GM12878 (cell line): Measurements from ENCODE around the gene ETV1. TPM values are rescaled to one million over a fixed set of nuclear protein-coding genes. Genes with fewer than 3 reads are reported as not detected.

ENCODE experiments used
- ATAC-seq: fragments of 200-7000 bp; cut with Tn5 transposase; 3 replicates; pipeline ENCODE4 v1.9.1; 2020; ENCODE audit warnings: mild to moderate bottlenecking, moderate library complexity
- BruUV-seq: library from RNA; stranded (reverse); fragments of 400-500 nt; replicated peaks from 2 replicates; lab custom pipeline; 2021; lab: Mats Ljungman, UMichigan
- CTCF ChIA-PET: fragments of 300-600 bp; sonication (Branson Sonifier 250); formaldehyde crosslinking; extraction: SDS; loops from one replicate; lab custom pipeline; 2021; ENCODE audit warnings: inconsistent platforms; lab: Yijun Ruan, JAX
- POLR2A ChIA-PET: fragments of 350-600 bp; formaldehyde crosslinking; extraction: SDS; loops from one replicate; lab custom pipeline; 2021; ENCODE audit warnings: inconsistent platforms; lab: Charles Lee
- RAD21 ChIA-PET: fragments of 300-600 bp; sonication (Branson Sonifier 250); formaldehyde crosslinking; loops from one replicate; lab custom pipeline; 2023; ENCODE audit warnings: antibody characterized with exemption; ENCODE audit not compliant: unreplicated experiment; lab: Charles Lee
- SMC1A ChIA-PET: fragments of 300-600 bp; sonication (Branson Sonifier 250); formaldehyde crosslinking; loops from one replicate; lab custom pipeline; 2023; ENCODE audit not compliant: unreplicated experiment, uncharacterized antibody; lab: Charles Lee
- DNase-seq: peaks from one replicate; pipeline ENCODE4 v3.0.0-alpha.2; 2011; ENCODE audit warnings: low read depth, low spot score
- FAIRE-seq: peaks from 3 replicates; lab custom pipeline; 2011; peaks lifted over from hg19 to GRCh38; lab: Jason Lieb, UNC
- H2AFZ ChIP-seq: 2 replicates; pipeline ENCODE4 v1.6.0; 2011; ENCODE audit warnings: low read depth, low read length, control low read depth; ENCODE audit not compliant: control insufficient read depth
- H3K27ac ChIP-seq: 2 replicates; pipeline ENCODE4 v1.5.1; 2011; ENCODE audit warnings: control low read depth; ENCODE audit not compliant: control insufficient read depth, insufficient read depth
- H3K27me3 ChIP-seq, 2 experiments: replicated peaks in 1 of 2; 2 replicates each; pipeline versions ENCODE4 v1.6.0 to v1.6.1; 2011; ENCODE audit warnings: low read length in 1 of 2; ENCODE audit not compliant: control insufficient read depth in 2 of 2, insufficient read depth in 2 of 2
- H3K36me3 ChIP-seq, 2 experiments: 2 replicates each; pipeline ENCODE4 v1.5.1; 2011; ENCODE audit warnings: low read length in 1 of 2; ENCODE audit not compliant: control insufficient read depth in 2 of 2, insufficient read depth in 2 of 2
- H3K4me1 ChIP-seq: 2 replicates; pipeline ENCODE4 v1.6.1; 2011; ENCODE audit warnings: mild to moderate bottlenecking, low read length, moderate library complexity, mixed read lengths; ENCODE audit not compliant: control insufficient read depth, insufficient read depth
- H3K4me2 ChIP-seq: 2 replicates; pipeline ENCODE4 v1.6.0; 2011; ENCODE audit warnings: control low read depth; ENCODE audit not compliant: control insufficient read depth, insufficient read depth
- H3K4me3 ChIP-seq: fragments of 200-600 bp; sonication (generic); 2 replicates; pipeline ENCODE4 v1.5.1; 2016
- H3K79me2 ChIP-seq: 2 replicates; pipeline ENCODE4 v1.6.0; 2011; ENCODE audit warnings: low read length; ENCODE audit not compliant: control insufficient read depth, insufficient read depth
- H3K9ac ChIP-seq: 2 replicates; pipeline ENCODE4 v1.8.0; 2011; ENCODE audit warnings: low read length, control low read depth, mixed read lengths; ENCODE audit not compliant: control insufficient read depth, insufficient read depth
- H3K9me3 ChIP-seq: replicated peaks from 3 replicates; pipeline ENCODE4 v1.5.1; 2011; ENCODE audit warnings: mild to moderate bottlenecking, low read length; ENCODE audit not compliant: control insufficient read depth, insufficient read depth
- H4K20me1 ChIP-seq: 2 replicates; pipeline ENCODE4 v1.6.0; 2011; ENCODE audit not compliant: control insufficient read depth, insufficient read depth
- BMI1 ChIP-seq: fragments of 450-650 bp; IDR thresholded peaks from 2 replicates; pipeline ENCODE4 v1.6.1; 2016; ENCODE audit warnings: mild to moderate bottlenecking, moderate library complexity, borderline replicate concordance
- FOXK2 ChIP-seq: fragments of 450-650 bp; IDR thresholded peaks from 2 replicates; pipeline ENCODE4 v1.6.1; 2017; ENCODE audit warnings: mild to moderate bottlenecking, moderate library complexity
- GABPA ChIP-seq: IDR thresholded peaks from 2 replicates; pipeline ENCODE4 v1.6.1; 2014; ENCODE audit warnings: antibody characterized with exemption, low read depth, mild to moderate bottlenecking, inconsistent platforms
- NFYB ChIP-seq: IDR thresholded peaks from 2 replicates; pipeline ENCODE4 v1.6.1; 2011; ENCODE audit warnings: low read depth, mild to moderate bottlenecking, low read length, improper control_type of control experiment, moderate library complexity; ENCODE audit not compliant: insufficient read depth
- NR2F1 ChIP-seq: fragments of 450-650 bp; conservative IDR thresholded peaks from 2 replicates; pipeline ENCODE4 v1.6.1; 2017; ENCODE audit warnings: mild to moderate bottlenecking
- POU2F2 ChIP-seq: IDR thresholded peaks from 3 replicates; pipeline ENCODE4 v1.6.1; 2011; ENCODE audit warnings: low read depth, mild to moderate bottlenecking, low read length, borderline replicate concordance
- RCOR1 ChIP-seq: conservative IDR thresholded peaks from 2 replicates; pipeline ENCODE4 v1.6.1; 2012; ENCODE audit warnings: low read depth, low read length, improper control_type of control experiment
- RFX5 ChIP-seq: IDR thresholded peaks from 2 replicates; pipeline ENCODE4 v1.6.1; 2011; ENCODE audit warnings: low read depth, low read length, improper control_type of control experiment
- SIN3A ChIP-seq: IDR thresholded peaks from 2 replicates; pipeline ENCODE4 v1.6.1; 2012; ENCODE audit warnings: low read depth, low read length, improper control_type of control experiment
- TCF12 ChIP-seq: IDR thresholded peaks from 2 replicates; pipeline ENCODE4 v1.6.1; 2011; ENCODE audit warnings: low read depth, mild to moderate bottlenecking, low read length
- TCF3 ChIP-seq: IDR thresholded peaks from 2 replicates; pipeline ENCODE4 v1.6.1; 2012; ENCODE audit warnings: low read depth, mild to moderate bottlenecking, low read length, borderline replicate concordance; ENCODE audit not compliant: insufficient read depth
- ZNF24 ChIP-seq: fragments of 450-650 bp; IDR thresholded peaks from 2 replicates; pipeline ENCODE4 v1.6.1; 2017; ENCODE audit warnings: antibody characterized with exemption, mild to moderate bottlenecking
- WGBS: methylation state at CpG from one replicate; pipeline ENCODE4 v1.1.6; 2016; ENCODE audit warnings: low lambda C conversion rate; ENCODE audit not compliant: insufficient replicate concordance, insufficient coverage; ENCODE audit errors: missing lambda C conversion rate; 5-methylcytosine and 5-hydroxymethylcytosine counted together
- in situ Hi-C: fragments of 300-500 bp; cut with MboI; formaldehyde crosslinking; loops from 9 replicates; pipeline ENCODE4 v1.14.3; 2018; ENCODE audit warnings: mixed read lengths
- intact Hi-C: fragments of 100-400 bp; cut with micrococcal nuclease; formaldehyde crosslinking; loops from one replicate; pipeline ENCODE4 v1.14.2; 2022; ENCODE audit not compliant: unreplicated experiment
- polyA plus RNA-seq, 11 experiments: library from polyadenylated mRNA; depleted of rRNA in 4 of 11; unstranded in 6 of 11; stranded (reverse) in 5 of 11; fragments of >200 nt; fragmentation: Nextera tagmentation in 4 of 11; fragmentation: Illumina TruSeq in 1 of 11; extraction: Ambion mirVana in 4 of 11; extraction: Trizol in 1 of 11; gene quantifications; 1 replicate in 1 of 11; 2 replicates in 10 of 11; pipeline versions ENCODE4 v1.2.1 to v1.2.3, GENCODE V29; 2011 to 2016; ENCODE audit warnings: inconsistent platforms in 2 of 11, missing spikeins in 2 of 11, low read depth in 1 of 11
- total RNA-seq, 4 experiments: library from RNA; depleted of rRNA in 3 of 4; stranded (reverse); fragments of >200 nt in 3 of 4; fragmentation: Illumina TruSeq in 1 of 4; extraction: Trizol in 1 of 4; gene quantifications; 2 replicates each; pipeline versions ENCODE4 v1.2.1 to v1.2.3, GENCODE V29; 2013 to 2021
- TF ChIP-seq, protein P1 (sequence below): IDR thresholded peaks from 2 replicates; pipeline ENCODE4 v1.6.1; 2011; ENCODE audit warnings: low read depth, low read length, improper control_type of control experiment, borderline replicate concordance

Gene ETV1
- total and polyA plus RNA-seq, 10 of the 15 experiments (the other 5 are each of a cell fraction or from before 2014, with no cell fraction given) = 0.03 to 9.3 (median 0.16) TPM; not detected in 4

DNA sequence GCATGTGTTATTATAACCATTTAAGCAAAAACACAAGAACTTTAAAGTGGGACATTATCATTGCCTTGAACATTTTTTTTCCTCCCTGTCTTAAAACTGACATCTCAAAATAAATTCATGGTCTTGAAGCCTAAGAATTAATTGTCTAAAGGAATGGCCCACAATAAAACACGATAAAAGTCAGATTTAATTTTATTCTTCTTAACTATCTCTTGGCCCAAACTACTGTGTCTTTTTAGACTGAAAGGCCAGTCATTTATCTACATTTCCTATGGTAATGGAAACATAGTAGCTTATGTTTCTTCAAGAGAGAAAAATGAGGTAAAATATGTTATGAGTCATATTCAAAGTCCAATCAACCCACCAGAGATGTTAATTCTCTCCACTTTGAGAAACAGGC, 24.4 kb upstream of the ETV1 start:
- Histone ChIP-seq H3K27me3 (no peaks in the 10 kb centered on the region), H3K36me3 (no peaks in the 10 kb centered on the region), H3K9me3 (no peaks in the 10 kb centered on the region), H3K9ac (no peak overlapping the region), H3K27ac (no peak overlapping the region), H4K20me1 (no peaks in the 10 kb centered on the region), H3K4me3 (no peak overlapping the region), H3K4me2 (no peak overlapping the region), H3K79me2 (no peaks in the 10 kb centered on the region), H2AFZ (no peak overlapping the region), H3K4me1 (no peaks in the 10 kb centered on the region)
- FAIRE-seq (no peak), ATAC-seq (no peak), DNase-seq (no peak)
- RAD21 ChIA-PET = no interaction called here
- intact Hi-C loops (no loop called here), in situ Hi-C loops (no loop called here)
- CTCF ChIA-PET = no interaction called here
- no TSS peak for BruUV-seq
- SMC1A ChIA-PET = interaction anchor here (1.1 kb wide), 1 partner anchor 22 kb away, joined by 4 read pairs; no protein-coding TSS in a partner anchor
- WGBS = 0% methylated on average over 1 of the region's 1 CpG
- POLR2A ChIA-PET = no interaction called here
- no peak for TF ChIP-seq BMI1
- TF ChIP-seq NFYB = no peak
- no peak for TF ChIP-seq RCOR1
- no peak for TF ChIP-seq SIN3A
- TF ChIP-seq TCF3 = no peak
- no peak for TF ChIP-seq NR2F1
- TF ChIP-seq GABPA = no peak
- no peak for TF ChIP-seq RFX5
- TF ChIP-seq, protein P1, sequence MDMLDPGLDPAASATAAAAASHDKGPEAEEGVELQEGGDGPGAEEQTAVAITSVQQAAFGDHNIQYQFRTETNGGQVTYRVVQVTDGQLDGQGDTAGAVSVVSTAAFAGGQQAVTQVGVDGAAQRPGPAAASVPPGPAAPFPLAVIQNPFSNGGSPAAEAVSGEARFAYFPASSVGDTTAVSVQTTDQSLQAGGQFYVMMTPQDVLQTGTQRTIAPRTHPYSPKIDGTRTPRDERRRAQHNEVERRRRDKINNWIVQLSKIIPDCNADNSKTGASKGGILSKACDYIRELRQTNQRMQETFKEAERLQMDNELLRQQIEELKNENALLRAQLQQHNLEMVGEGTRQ = no peak
- no peak for TF ChIP-seq FOXK2
- no peak for TF ChIP-seq POU2F2
- no peak for TF ChIP-seq ZNF24
- TF ChIP-seq TCF12 = no peak
